Measurements from ENCODE around the gene PIGH.
"Not testable (repeated sequence)": the region's sequence is repeated elsewhere in the genome, so short reads cannot be mapped to it uniquely, and the experiment has no call there.

The PIGH gene

GRCh38 chr14:67630938-67631337 lies 30.9 kb upstream of the PIGH start:
- no peak for TF ChIP-seq TAF1 (IDR thresholded peaks at IDR 0.05; ENCODE audit: borderline replicate concordance, low read depth, low read length)
- no peak for TF ChIP-seq POLR2AphosphoS5 (IDR thresholded peaks at IDR 0.05; ENCODE audit: low read depth, low read length)
- no peak for TF ChIP-seq POLR2A (IDR thresholded peaks at IDR 0.05; ENCODE audit: low read depth, low read length)
- no peak for FAIRE-seq
- no peak for DNase-seq (ENCODE audit: insufficient read length)

- DNase-seq (ENCODE audit: insufficient read length) (no peak), FAIRE-seq (no peak)
- no peak for TF ChIP-seq POLR2AphosphoS5 (IDR thresholded peaks at IDR 0.05; ENCODE audit: low read depth, low read length)
- TF ChIP-seq POLR2A (IDR thresholded peaks at IDR 0.05; ENCODE audit: low read depth, low read length), result no peak
- TF ChIP-seq TAF1 (IDR thresholded peaks at IDR 0.05; ENCODE audit: borderline replicate concordance, low read depth, low read length), result no peak
These were observed 30.1 kb upstream of the PIGH start for GRCh38 chr14:67630186-67630585.

DNA sequence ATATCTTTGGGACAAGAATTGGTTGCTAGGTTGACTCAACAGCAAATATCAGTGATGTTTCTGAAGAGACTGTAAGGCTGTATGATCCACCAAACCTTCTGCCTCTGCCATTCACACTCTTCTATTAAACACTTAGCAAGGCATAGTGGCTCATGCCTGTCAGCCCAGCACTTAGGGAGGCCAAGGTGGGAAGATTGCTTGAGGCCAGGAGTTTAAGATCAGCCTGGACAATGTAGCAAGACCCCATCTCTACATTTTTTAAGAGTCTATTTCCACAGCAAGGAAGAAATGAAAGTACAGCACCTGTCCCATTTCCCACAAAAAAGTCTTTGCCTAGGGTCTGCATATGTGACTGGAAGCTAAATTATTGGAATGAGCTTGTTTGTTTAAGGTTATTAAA lies 27.5 kb upstream of the PIGH start:
- FAIRE-seq (no peak), DNase-seq (ENCODE audit: insufficient read length) (no peak)
- TF ChIP-seq POLR2AphosphoS5 (IDR thresholded peaks at IDR 0.05; ENCODE audit: low read depth, low read length) (no peak), POLR2A (IDR thresholded peaks at IDR 0.05; ENCODE audit: low read depth, low read length) (no peak), TAF1 (IDR thresholded peaks at IDR 0.05; ENCODE audit: borderline replicate concordance, low read depth, low read length) (no peak)

- DNase-seq (ENCODE audit: insufficient read length); FAIRE-seq: not testable (repeated sequence)
These were observed 26.1 kb upstream of the PIGH start for GRCh38 chr14:67626131-67626530.

DNA sequence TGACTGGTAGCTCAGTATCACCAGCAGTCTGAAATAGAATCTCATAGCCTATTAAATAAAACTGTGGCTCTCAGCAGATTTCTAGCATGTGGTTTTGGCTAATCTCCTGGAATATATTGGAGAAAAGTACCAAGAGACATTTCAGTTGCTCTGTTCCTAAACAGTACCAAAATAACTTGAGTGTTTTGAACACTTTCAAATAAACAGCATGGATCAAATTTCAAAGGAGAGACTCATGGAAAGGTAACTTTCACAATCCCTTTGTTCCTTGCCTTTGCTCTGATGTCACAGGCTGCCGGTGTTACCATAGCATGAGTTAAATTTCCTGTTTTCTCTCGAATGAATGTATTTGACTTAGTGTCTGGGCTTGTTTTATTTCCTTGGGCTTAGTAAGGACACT lies 23.0 kb upstream of the PIGH start:
- FAIRE-seq, result no peak
- no peak for DNase-seq (ENCODE audit: insufficient read length)
- TF ChIP-seq TAF1 (IDR thresholded peaks at IDR 0.05; ENCODE audit: borderline replicate concordance, low read depth, low read length) (no peak), POLR2A (IDR thresholded peaks at IDR 0.05; ENCODE audit: low read depth, low read length) (no peak), POLR2AphosphoS5 (IDR thresholded peaks at IDR 0.05; ENCODE audit: low read depth, low read length) (no peak)

DNA sequence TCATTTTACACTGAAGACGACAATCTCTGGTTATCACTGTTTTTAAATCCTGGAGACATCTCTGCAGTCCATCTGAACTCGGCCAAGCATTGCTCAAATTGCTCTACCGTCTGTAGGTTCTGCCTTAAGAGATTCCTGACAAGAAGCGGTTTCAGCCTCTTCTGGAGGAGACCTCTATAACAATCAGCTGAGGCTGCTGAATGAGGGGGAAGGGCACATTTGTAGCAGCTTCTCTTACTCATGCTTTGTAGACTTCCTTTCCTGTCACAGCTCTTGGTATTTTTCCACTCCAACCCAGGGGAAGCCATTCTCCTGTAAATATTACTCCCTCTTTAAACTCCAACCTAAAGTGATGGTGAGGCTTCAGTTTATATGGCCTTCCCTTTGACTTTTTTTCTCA lies 22.6 kb upstream of the PIGH start:
- TF ChIP-seq TAF1 (IDR thresholded peaks at IDR 0.05; ENCODE audit: borderline replicate concordance, low read depth, low read length) (no peak), POLR2AphosphoS5 (IDR thresholded peaks at IDR 0.05; ENCODE audit: low read depth, low read length) (no peak), POLR2A (IDR thresholded peaks at IDR 0.05; ENCODE audit: low read depth, low read length) (no peak)
- FAIRE-seq (no peak), DNase-seq (ENCODE audit: insufficient read length) (no peak)

DNA sequence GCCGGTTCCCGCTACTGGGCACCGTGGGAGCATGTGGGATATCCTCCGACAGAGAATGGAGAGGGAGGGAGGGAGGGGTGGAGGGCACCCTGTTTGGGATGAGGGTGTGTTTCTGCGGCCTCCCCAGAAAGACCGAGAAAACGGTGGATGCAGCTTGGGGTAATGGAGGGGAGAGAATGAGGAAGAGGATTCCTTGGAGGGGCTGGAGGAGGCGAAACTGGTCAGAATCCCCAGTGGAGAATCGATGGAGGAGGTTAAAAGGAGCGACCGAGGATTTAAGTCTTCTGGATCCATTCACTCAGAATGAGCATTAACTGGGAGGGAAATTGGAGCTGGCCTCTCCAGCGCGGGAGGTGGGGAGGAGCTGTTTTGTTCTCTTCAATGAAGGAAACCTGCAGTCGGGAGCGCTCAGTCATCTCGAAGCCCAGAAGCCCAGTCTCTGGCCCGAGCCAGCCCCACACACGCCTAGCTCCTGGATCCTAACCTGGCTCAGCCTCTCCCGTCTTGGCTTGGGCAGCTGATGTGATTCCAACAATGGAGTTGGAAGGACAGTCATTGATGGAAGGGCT lies 20.2 kb upstream of the PIGH start:
- DNase-seq (ENCODE audit: insufficient read length) (no peak), FAIRE-seq (no peak)
- TF ChIP-seq POLR2A (IDR thresholded peaks at IDR 0.05; ENCODE audit: low read depth, low read length) (no peak), TAF1 (IDR thresholded peaks at IDR 0.05; ENCODE audit: borderline replicate concordance, low read depth, low read length) (no peak), POLR2AphosphoS5 (IDR thresholded peaks at IDR 0.05; ENCODE audit: low read depth, low read length) (no peak)

- DNase-seq (ENCODE audit: insufficient read length), result peak; percentile 86
- TF ChIP-seq POLR2A (IDR thresholded peaks at IDR 0.05; ENCODE audit: low read depth, low read length) (0 out of 2 replicates have a peak, but pooled peaks have one; percentile 26), POLR2AphosphoS5 (IDR thresholded peaks at IDR 0.05; ENCODE audit: low read depth, low read length) (no peak), TAF1 (IDR thresholded peaks at IDR 0.05; ENCODE audit: borderline replicate concordance, low read depth, low read length) (no peak)
- peak; percentile 97 for FAIRE-seq
These were observed 19.6 kb upstream of the PIGH start, which contains the start of gene ARG2 for GRCh38 chr14:67619446-67620216. Gene ARG2, plus strand, starts transcription at chr14:67619920. Its CDS starts 58 bp downstream, at chr14:67619978.

DNA sequence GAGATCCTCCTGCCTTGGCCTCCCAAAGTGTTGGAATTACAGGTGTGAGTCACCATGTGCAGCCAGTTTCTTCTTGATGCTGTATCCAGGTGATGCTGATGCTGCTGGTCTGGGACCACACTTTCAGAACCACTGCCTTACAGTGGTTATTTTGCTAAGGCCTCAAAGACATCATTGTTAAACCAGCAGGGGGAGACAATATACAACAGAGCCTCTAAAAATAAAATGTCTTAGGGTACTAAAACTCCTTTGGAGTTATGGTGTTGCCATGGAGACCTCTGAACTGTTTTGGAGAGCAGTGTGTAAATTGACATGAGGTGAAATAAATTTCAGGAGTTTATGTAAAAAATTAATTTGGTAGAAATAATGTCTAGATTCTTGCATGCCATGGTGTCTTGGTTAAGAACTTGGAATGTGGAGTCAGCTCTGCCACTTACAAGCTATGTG lies 18.6 kb upstream of the PIGH start:
- no peak for DNase-seq (ENCODE audit: insufficient read length)
- no peak for TF ChIP-seq POLR2A (IDR thresholded peaks at IDR 0.05; ENCODE audit: low read depth, low read length)
- no peak for TF ChIP-seq TAF1 (IDR thresholded peaks at IDR 0.05; ENCODE audit: borderline replicate concordance, low read depth, low read length)
- TF ChIP-seq POLR2AphosphoS5 (IDR thresholded peaks at IDR 0.05; ENCODE audit: low read depth, low read length), result no peak
- peak; percentile 9 for FAIRE-seq

DNA sequence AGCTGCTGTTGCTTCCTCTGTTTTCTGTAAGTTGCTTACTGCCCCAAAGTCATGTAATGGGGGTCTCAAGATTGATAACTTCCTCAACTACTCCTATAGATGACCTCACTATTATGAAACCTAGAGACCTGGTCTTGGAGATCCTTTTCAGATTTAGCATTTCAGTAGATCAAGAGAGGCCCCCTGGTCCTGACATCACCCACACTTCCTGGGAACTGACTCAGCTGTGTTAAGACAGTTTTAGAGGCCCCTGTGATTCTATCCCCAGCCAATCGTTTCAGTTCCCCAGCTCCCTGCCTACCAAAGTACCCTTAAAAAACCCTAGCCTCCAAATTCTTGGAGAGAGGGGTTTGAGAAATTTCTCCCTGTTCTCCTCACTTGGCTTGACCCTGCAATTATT lies 10.4 kb upstream of the PIGH start:
- FAIRE-seq, result no peak
- DNase-seq (ENCODE audit: insufficient read length), result no peak
- TF ChIP-seq POLR2AphosphoS5 (IDR thresholded peaks at IDR 0.05; ENCODE audit: low read depth, low read length), result no peak
- no peak for TF ChIP-seq POLR2A (IDR thresholded peaks at IDR 0.05; ENCODE audit: low read depth, low read length)
- no peak for TF ChIP-seq TAF1 (IDR thresholded peaks at IDR 0.05; ENCODE audit: borderline replicate concordance, low read depth, low read length)

DNA sequence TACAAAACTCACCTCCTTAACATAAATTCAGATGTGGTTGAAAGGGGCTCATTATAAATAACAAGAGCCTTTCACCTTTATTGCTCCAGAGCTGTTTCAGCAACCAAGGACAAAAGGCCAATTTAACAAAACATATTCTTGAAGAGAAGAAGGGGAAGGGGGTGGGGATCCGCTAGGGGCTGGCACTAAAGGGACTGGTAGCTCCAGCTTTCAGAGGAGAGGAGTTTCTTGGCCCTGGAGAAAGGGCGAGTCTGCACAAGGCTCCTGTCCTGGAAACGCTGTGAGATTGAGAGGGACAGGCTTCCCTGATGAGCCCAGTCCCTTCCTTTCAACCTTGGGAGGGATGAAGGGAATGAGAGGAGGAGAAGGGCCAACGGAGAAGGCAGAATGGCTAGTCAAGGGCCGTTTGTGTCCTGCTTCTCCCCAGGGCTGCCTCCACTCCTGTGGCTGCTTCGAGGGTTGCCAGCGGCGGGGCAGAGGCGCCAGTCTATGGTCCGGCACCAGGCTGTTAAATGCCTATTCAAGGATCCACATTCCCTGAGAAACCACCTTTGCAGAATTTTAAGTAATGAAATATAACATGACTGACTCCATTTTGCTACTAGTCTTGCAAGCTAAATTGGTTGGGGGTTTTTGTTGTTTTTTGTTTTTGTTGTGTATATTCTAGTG lies 9.7 kb upstream of the PIGH start:
- DNase-seq (ENCODE audit: insufficient read length) (no peak), FAIRE-seq (no peak)
- TF ChIP-seq TAF1 (IDR thresholded peaks at IDR 0.05; ENCODE audit: borderline replicate concordance, low read depth, low read length), result no peak
- no peak for TF ChIP-seq POLR2A (IDR thresholded peaks at IDR 0.05; ENCODE audit: low read depth, low read length)
- TF ChIP-seq POLR2AphosphoS5 (IDR thresholded peaks at IDR 0.05; ENCODE audit: low read depth, low read length), result no peak

- DNase-seq (ENCODE audit: insufficient read length), result no peak
- no peak for FAIRE-seq
- TF ChIP-seq TAF1 (IDR thresholded peaks at IDR 0.05; ENCODE audit: borderline replicate concordance, low read depth, low read length), result no peak
- no peak for TF ChIP-seq POLR2AphosphoS5 (IDR thresholded peaks at IDR 0.05; ENCODE audit: low read depth, low read length)
- TF ChIP-seq POLR2A (IDR thresholded peaks at IDR 0.05; ENCODE audit: low read depth, low read length), result no peak
These were observed 7.6 kb upstream of the PIGH start for GRCh38 chr14:67607646-67608045.

Data from GM12892 (cell line).